T-helper 22 cell (primary cell): ENCODE measurements around the gene DBNL.

Experiments
- DNase-seq: peaks from one replicate; pipeline ENCODE4 v3.0.0-alpha.2; 2020; ENCODE audit warnings: low read depth

DBNL gene

GRCh38 chr7:44062180-44062902, 17.8 kb downstream of the DBNL start:
- DNase-seq: no peak

- no peak for DNase-seq
Measured at GRCh38 chr7:44062903-44063295, 18.4 kb downstream of the DBNL start.

- DNase-seq: no peak
Measured at GRCh38 chr7:44063547-44063893, 19.0 kb downstream of the DBNL start.

- DNase-seq: no peak
Measured at GRCh38 chr7:44063894-44064651, 19.6 kb downstream of the DBNL start.

GRCh38 chr7:44064791-44065430, 20.4 kb downstream of the DBNL start:
- DNase-seq: no peak

- DNase-seq: no peak
Measured at GRCh38 chr7:44065431-44066110, 21.1 kb downstream of the DBNL start, which contains the start of gene PGAM2. TSS of gene PGAM2 (minus strand) at chr7:44065567. CDS start at chr7:44065529, 38 bp downstream.

- no peak for DNase-seq
Measured at GRCh38 chr7:44066111-44066460, 21.6 kb downstream of the DBNL start.

GRCh38 chr7:44066494-44067063, 22.1 kb downstream of the DBNL start:
- DNase-seq: no peak

- no peak for DNase-seq
Measured at GRCh38 chr7:44067064-44067951, 22.8 kb downstream of the DBNL start.

GRCh38 chr7:44068054-44068453, 23.6 kb downstream of the DBNL start:
- no peak for DNase-seq

GRCh38 chr7:44071726-44072363, 27.3 kb downstream of the DBNL start:
- no peak for DNase-seq

GRCh38 chr7:44072364-44073231, 28.1 kb downstream of the DBNL start:
- no peak for DNase-seq

GRCh38 chr7:44073664-44074348, 29.3 kb downstream of the DBNL start:
- DNase-seq: no peak

- DNase-seq: no peak
Measured at GRCh38 chr7:44074349-44074695, 29.8 kb downstream of the DBNL start.

GRCh38 chr7:44075296-44076075, 31.0 kb downstream of the DBNL start:
- no peak for DNase-seq

- DNase-seq: no peak
Measured at GRCh38 chr7:44076101-44076895, 31.8 kb downstream of the DBNL start.

- DNase-seq: no peak
Measured at GRCh38 chr7:44077061-44077460, 32.6 kb downstream of the DBNL start.

GRCh38 chr7:44077681-44078091, 33.2 kb downstream of the DBNL start:
- no peak for DNase-seq
